Measurements from ENCODE around the gene DDX27.
A peak's percentile ranks its signal among the peaks of the same experiment; 100 is the strongest.
"Not testable (repeated sequence)": the region's sequence is repeated elsewhere in the genome, so short reads cannot be mapped to it uniquely, and the experiment has no call there.

The DDX27 gene

DNA sequence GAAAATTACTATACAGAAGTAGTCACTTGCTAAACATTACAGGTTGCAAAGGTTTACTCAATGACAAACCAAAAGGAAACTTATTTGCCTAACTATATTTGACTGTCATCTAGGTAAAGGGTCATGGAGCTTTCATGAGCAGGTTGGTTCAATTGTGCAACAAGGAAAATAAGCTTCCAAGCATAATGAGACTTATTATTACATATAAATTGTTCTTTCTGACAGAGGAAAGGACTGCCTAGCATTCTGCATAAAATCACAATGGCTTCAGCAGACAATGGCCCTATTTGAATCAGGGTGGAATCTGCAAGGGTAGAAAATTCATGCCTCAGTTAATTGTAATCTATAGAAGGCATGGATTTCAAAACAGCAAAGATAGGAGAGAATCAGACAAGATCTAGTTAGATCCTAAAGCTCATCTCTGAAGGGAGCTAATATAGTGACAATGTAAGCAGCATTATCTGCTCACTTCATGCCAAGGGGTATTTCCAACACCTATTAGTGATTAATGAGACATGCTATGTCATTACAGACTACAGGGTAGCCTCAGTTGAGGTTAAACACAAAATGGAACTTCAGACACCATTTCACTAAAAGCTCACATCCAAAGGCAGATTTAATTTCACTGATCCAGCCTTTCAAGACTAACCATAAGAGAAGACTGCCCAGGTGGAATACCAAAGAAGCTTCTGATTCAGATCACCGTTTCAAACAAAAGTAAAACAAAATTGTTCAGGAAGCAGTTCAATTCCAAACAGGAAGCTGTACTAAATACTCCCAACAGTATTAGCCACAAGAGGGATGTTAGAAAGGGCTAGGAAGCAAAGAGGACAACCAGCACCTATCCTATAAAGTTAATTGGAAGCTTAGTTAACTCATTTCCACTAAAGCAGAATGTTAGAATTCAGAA lies 39.6 kb upstream of the DDX27 start:
- Histone ChIP-seq H3K27me3 (ENCODE audit: insufficient read depth, low read length, poor library complexity) (no peaks in the 10 kb centered on the region), H3K23ac (ENCODE audit: low read length) (no peak overlapping the region), H3K79me1 (ENCODE audit: low read length) (peaks cover 4% of the 10 kb centered on the region), H4K5ac (ENCODE audit: low read length) (no peak overlapping the region), H3K36me3 (ENCODE audit: control insufficient read depth, insufficient read depth, low read length) (no peaks in the 10 kb centered on the region), H2BK15ac (replicated peaks; ENCODE audit: low read depth) (no peak overlapping the region), H3K9ac (ENCODE audit: low read length) (no peak overlapping the region), H3K4me3 (ENCODE audit: low read length) (no peak overlapping the region), H4K8ac (ENCODE audit: low read depth, low read length) (no peak overlapping the region), H2BK5ac (ENCODE audit: low read length) (no peak overlapping the region), H3K56ac (ENCODE audit: low read length) (no peak overlapping the region), H2BK120ac (ENCODE audit: low read depth, low read length) (no peak overlapping the region), H3K4me1 (ENCODE audit: control insufficient read depth, low read depth, low read length) (peaks cover 1% of the 10 kb centered on the region), H3K27ac (ENCODE audit: low read depth, low read length) (no peak overlapping the region), H3K79me2 (ENCODE audit: control insufficient read depth, insufficient read depth, low read length) (peaks cover 56% of the 10 kb centered on the region), H3K4ac (ENCODE audit: low read depth, low read length) (no peak overlapping the region), H3K4me2 (ENCODE audit: low read length) (no peak overlapping the region), H2AK5ac (ENCODE audit: low read length) (no peak overlapping the region), H3K18ac (ENCODE audit: low read length) (no peak overlapping the region)
- no CpG with 5 or more reads among the region's 1 CpG for WGBS (ENCODE audit: extremely low coverage, insufficient coverage, low lambda C conversion rate)
- DNase-seq, result no peak

DNA sequence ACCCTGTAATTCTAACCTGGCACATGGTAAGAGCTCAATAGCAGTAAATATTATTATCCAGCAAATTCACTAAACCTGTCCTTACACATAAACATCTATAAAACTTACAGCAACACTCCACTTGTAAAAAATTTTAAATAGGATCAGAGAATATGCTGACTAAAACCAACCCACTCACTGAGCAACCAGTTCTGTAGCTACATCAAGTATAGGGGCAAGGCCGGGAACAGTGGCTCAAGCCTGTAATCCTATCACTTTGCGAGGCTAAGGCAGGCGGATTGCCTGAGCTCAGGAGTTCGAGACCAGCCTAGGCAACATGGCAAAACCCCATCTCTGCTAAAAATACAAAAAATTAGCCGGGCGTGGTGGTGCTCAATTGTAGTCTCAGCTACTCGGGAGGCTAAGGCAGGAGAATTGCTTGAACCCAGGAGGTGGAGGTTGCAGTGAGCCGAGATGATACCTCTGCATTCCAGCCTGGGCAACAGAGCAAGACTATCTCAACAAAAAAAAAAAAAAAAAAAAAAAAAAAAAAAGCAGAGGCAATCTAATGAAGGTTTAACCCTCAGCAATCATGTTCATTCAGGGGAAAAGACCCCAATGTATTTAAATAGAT lies 37.8 kb upstream of the DDX27 start:
- no CpG with 5 or more reads among the region's 8 CpGs for WGBS (ENCODE audit: extremely low coverage, insufficient coverage, low lambda C conversion rate)
- Histone ChIP-seq H3K4me1 (ENCODE audit: control insufficient read depth, low read depth, low read length) (peaks cover 1% of the 10 kb centered on the region), H3K23ac (ENCODE audit: low read length) (no peak overlapping the region), H3K79me2 (ENCODE audit: control insufficient read depth, insufficient read depth, low read length) (peaks cover 70% of the 10 kb centered on the region), H2AK5ac (ENCODE audit: low read length) (no peak overlapping the region), H3K4me3 (ENCODE audit: low read length) (no peak overlapping the region), H4K8ac (ENCODE audit: low read depth, low read length) (no peak overlapping the region), H2BK120ac (ENCODE audit: low read depth, low read length) (no peak overlapping the region), H4K5ac (ENCODE audit: low read length) (no peak overlapping the region), H2BK5ac (ENCODE audit: low read length) (no peak overlapping the region), H3K79me1 (ENCODE audit: low read length) (peaks cover 4% of the 10 kb centered on the region), H3K56ac (ENCODE audit: low read length) (no peak overlapping the region), H3K9ac (ENCODE audit: low read length) (no peak overlapping the region), H3K27ac (ENCODE audit: low read depth, low read length) (no peak overlapping the region), H3K36me3 (ENCODE audit: control insufficient read depth, insufficient read depth, low read length) (no peaks in the 10 kb centered on the region), H2BK15ac (replicated peaks; ENCODE audit: low read depth) (no peak overlapping the region), H3K18ac (ENCODE audit: low read length) (no peak overlapping the region), H3K4me2 (ENCODE audit: low read length) (no peak overlapping the region), H3K4ac (ENCODE audit: low read depth, low read length) (no peak overlapping the region), H3K27me3 (ENCODE audit: insufficient read depth, low read length, poor library complexity) (no peaks in the 10 kb centered on the region)
- no peak for DNase-seq

DNA sequence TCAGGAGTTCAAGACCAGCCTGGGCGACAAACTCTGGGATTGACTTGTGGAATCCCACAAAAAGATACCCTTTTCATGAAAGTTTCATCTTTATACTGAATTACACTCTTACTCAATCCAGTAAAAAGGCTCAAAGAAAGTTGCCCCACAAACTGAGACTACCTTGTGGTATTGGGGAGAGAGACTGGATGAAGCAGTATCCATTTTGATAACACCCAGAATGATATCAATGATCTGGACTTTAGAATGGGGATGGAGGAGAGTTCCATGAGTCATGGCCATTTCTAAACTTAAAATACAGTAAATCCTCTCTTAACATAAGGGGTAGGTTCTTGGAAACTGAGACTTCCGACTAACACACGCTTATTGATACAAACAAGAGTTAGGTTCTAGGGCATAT lies 35.8 kb upstream of the DDX27 start:
- Histone ChIP-seq H2BK15ac (replicated peaks; ENCODE audit: low read depth) (no peak overlapping the region), H2BK120ac (ENCODE audit: low read depth, low read length) (no peak overlapping the region), H3K56ac (ENCODE audit: low read length) (no peak overlapping the region), H3K4me3 (ENCODE audit: low read length) (no peak overlapping the region), H3K79me2 (ENCODE audit: control insufficient read depth, insufficient read depth, low read length) (peaks cover 73% of the 10 kb centered on the region), H3K27ac (ENCODE audit: low read depth, low read length) (no peak overlapping the region), H3K4me2 (ENCODE audit: low read length) (no peak overlapping the region), H3K23ac (ENCODE audit: low read length) (no peak overlapping the region), H3K36me3 (ENCODE audit: control insufficient read depth, insufficient read depth, low read length) (no peaks in the 10 kb centered on the region), H4K8ac (ENCODE audit: low read depth, low read length) (no peak overlapping the region), H3K18ac (ENCODE audit: low read length) (no peak overlapping the region), H2AK5ac (ENCODE audit: low read length) (no peak overlapping the region), H2BK5ac (ENCODE audit: low read length) (no peak overlapping the region), H3K4me1 (ENCODE audit: control insufficient read depth, low read depth, low read length) (peaks cover 1% of the 10 kb centered on the region), H3K27me3 (ENCODE audit: insufficient read depth, low read length, poor library complexity) (no peaks in the 10 kb centered on the region), H4K5ac (ENCODE audit: low read length) (no peak overlapping the region), H3K79me1 (ENCODE audit: low read length) (peaks cover 4% of the 10 kb centered on the region), H3K9ac (ENCODE audit: low read length) (no peak overlapping the region), H3K4ac (ENCODE audit: low read depth, low read length) (no peak overlapping the region)
- DNase-seq, result no peak
- no CpG with 5 or more reads among the region's 3 CpGs for WGBS (ENCODE audit: extremely low coverage, insufficient coverage, low lambda C conversion rate)

DNA sequence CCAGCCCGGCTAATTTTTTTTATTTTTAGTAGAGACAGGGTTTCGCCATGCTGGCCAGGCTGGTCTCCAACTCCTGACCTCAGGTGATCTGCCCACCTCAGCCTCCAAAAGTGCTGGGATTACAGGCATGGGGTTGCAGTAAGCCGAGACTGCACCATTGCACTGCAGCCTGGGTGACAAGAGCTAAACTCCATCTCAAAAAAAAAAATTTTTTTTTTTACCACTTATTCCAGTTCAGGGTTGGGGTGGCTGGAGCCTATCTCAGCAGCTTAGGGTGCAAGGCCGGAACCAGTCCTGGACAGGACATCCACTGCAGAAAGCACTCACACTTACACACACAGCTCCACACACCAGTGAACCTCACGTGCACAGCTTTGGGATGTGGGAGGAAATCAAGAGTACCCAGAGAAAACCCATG lies 35.1 kb upstream of the DDX27 start:
- H3K27ac ChIP-seq (ENCODE audit: low read depth, low read length); H3K9ac ChIP-seq (ENCODE audit: low read length); H2BK5ac ChIP-seq (ENCODE audit: low read length); H3K4me1 ChIP-seq (ENCODE audit: control insufficient read depth, low read depth, low read length); H3K23ac ChIP-seq (ENCODE audit: low read length); H3K4ac ChIP-seq (ENCODE audit: low read depth, low read length); H3K18ac ChIP-seq (ENCODE audit: low read length); H3K79me1 ChIP-seq (ENCODE audit: low read length); H4K5ac ChIP-seq (ENCODE audit: low read length); H3K36me3 ChIP-seq (ENCODE audit: control insufficient read depth, insufficient read depth, low read length); H3K4me3 ChIP-seq (ENCODE audit: low read length); H2BK120ac ChIP-seq (ENCODE audit: low read depth, low read length); H3K27me3 ChIP-seq (ENCODE audit: insufficient read depth, low read length, poor library complexity); H2AK5ac ChIP-seq (ENCODE audit: low read length); DNase-seq; H2BK15ac ChIP-seq (replicated peaks; ENCODE audit: low read depth); H4K8ac ChIP-seq (ENCODE audit: low read depth, low read length); H3K4me2 ChIP-seq (ENCODE audit: low read length): not testable (repeated sequence)
- WGBS (ENCODE audit: extremely low coverage, insufficient coverage, low lambda C conversion rate), result no CpG with 5 or more reads among the region's 5 CpGs
- peak overlapping the region; percentile 43 for H3K56ac ChIP-seq (ENCODE audit: low read length)
- H3K79me2 ChIP-seq (ENCODE audit: control insufficient read depth, insufficient read depth, low read length), result peaks cover 73% of the 10 kb centered on the region

DNA sequence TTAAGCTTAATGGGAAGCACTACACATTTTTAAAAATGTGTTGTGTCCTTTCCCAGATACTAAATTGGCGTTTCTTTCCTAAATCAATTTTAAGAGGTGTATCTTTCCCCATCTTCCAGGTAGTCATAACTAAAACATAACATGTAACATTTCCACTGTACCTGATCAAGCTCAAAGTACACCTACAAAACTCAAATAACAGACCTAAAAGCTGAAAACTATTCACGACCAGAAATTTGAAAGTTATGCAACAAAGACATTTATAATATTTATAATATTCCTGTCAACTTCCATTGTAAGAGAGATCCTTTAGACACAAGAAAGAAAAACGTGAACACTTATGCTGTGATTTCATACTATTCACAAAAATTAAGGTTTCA lies 34.5 kb upstream of the DDX27 start:
- H2BK120ac ChIP-seq (ENCODE audit: low read depth, low read length), result no peak overlapping the region
- H4K8ac ChIP-seq (ENCODE audit: low read depth, low read length), result no peak overlapping the region
- no peak overlapping the region for H3K4me2 ChIP-seq (ENCODE audit: low read length)
- no peak overlapping the region for H3K56ac ChIP-seq (ENCODE audit: low read length)
- no peak overlapping the region for H4K5ac ChIP-seq (ENCODE audit: low read length)
- H3K9ac ChIP-seq (ENCODE audit: low read length), result no peak overlapping the region
- no peak overlapping the region for H2AK5ac ChIP-seq (ENCODE audit: low read length)
- no peak overlapping the region for H3K23ac ChIP-seq (ENCODE audit: low read length)
- H2BK5ac ChIP-seq (ENCODE audit: low read length), result no peak overlapping the region
- H3K79me2 ChIP-seq (ENCODE audit: control insufficient read depth, insufficient read depth, low read length), result peaks cover 68% of the 10 kb centered on the region
- no peak overlapping the region for H3K18ac ChIP-seq (ENCODE audit: low read length)
- H3K4me3 ChIP-seq (ENCODE audit: low read length), result no peak overlapping the region
- no peak overlapping the region for H3K27ac ChIP-seq (ENCODE audit: low read depth, low read length)
- H3K36me3 ChIP-seq (ENCODE audit: control insufficient read depth, insufficient read depth, low read length), result no peaks in the 10 kb centered on the region
- H2BK15ac ChIP-seq (replicated peaks; ENCODE audit: low read depth), result no peak overlapping the region
- peaks cover 3% of the 10 kb centered on the region for H3K79me1 ChIP-seq (ENCODE audit: low read length)
- peaks cover under 1% of the 10 kb centered on the region for H3K4me1 ChIP-seq (ENCODE audit: control insufficient read depth, low read depth, low read length)
- H3K27me3 ChIP-seq (ENCODE audit: insufficient read depth, low read length, poor library complexity), result no peaks in the 10 kb centered on the region
- no peak overlapping the region for H3K4ac ChIP-seq (ENCODE audit: low read depth, low read length)
- DNase-seq, result no peak
- no CpG with 5 or more reads among the region's 3 CpGs for WGBS (ENCODE audit: extremely low coverage, insufficient coverage, low lambda C conversion rate)

Measured in mesendoderm (in vitro differentiated cells).